Cerebellar nuclear complex (tissue), 1 donor: ENCODE data around the gene EXO5.
"Not testable (repeated sequence)": the region's sequence is repeated elsewhere in the genome, so short reads cannot be mapped to it uniquely, and the experiment has no call there.

Experiments
- DNase-seq, 2 experiments: peaks; one replicate each; lab custom pipeline; 2025; lab: John Stamatoyannopoulos, UW

EXO5 gene

GRCh38 chr1:40508375-40509341, at the start of gene EXO5:
Gene EXO5 (plus strand): TSS chr1:40508767. CDS start chr1:40514545, 5,778 bp downstream.
- peak in 1 of 2 experiments; percentile 26 for DNase-seq

GRCh38 chr1:40462956-40463590, 45.5 kb upstream of the EXO5 start:
- DNase-seq: no peak

GRCh38 chr1:40469327-40469726, 39.2 kb upstream of the EXO5 start:
- DNase-seq: no peak

GRCh38 chr1:40475268-40475667, 33.3 kb upstream of the EXO5 start:
- no peak for DNase-seq

DNA sequence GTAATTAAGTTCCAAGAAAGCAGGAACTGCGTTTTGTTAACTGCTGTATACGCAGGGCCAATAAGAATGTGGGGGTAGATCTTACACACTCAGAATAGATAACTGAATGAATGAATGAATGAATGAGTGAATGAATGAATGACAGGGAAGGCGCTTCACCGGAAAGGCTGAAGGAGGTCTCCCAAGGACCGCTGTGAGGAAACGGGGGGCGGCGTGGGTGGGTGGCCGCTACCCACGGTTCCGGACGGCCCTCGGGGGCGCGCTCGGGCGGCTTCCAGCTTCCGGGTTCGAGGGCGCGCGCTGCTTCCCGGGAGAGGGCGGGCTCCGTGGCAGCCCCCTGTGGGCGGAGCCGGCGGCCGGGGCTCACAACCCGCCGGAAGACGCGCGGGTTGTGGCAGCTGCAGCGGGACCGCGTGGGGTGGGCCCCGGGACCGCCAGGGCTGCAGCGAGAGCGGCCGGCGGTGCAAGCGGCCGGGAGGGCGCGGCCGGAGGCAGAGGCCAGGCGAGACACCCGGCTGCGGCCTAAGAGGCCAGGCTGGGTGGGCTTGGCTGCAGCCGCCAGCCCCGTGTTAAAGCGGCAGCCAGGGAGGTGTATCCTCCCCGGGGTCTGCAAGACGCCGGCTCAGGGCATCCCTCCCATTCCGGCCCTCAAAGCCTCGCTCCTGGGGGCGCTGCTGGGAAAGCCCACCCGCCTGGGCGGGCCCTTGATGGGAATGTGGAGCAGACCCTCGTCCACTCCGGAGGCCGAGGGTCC, 31.5 kb upstream of the EXO5 start, which contains the start of gene ZFP69:
Gene ZFP69 (plus strand): TSS at position 367 of the 754 bp plus-strand sequence. CDS start 2,072 bp downstream, outside the sequence.
- no peak for DNase-seq

- DNase-seq: no peak
Measured at GRCh38 chr1:40477678-40478053, 30.9 kb upstream of the EXO5 start.

DNA sequence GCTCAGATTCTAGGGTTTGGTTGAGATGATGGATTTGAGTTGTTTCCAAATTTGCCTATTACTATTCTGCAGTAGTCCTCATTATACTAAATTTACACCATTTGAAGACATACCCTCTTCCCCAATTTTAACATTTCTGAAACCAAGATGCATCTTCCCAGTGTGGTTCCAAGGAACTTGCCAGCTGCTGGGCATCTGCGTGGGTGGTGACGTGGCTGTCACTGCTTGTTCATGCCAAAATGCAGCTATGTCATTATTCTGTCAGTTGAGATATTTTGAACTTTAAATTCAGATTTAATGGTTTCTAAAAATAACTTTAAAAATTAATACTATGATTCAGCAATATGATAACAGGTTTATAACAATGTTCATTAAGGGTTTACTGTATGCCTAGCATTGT, 30.3 kb upstream of the EXO5 start:
- DNase-seq: no peak

DNA sequence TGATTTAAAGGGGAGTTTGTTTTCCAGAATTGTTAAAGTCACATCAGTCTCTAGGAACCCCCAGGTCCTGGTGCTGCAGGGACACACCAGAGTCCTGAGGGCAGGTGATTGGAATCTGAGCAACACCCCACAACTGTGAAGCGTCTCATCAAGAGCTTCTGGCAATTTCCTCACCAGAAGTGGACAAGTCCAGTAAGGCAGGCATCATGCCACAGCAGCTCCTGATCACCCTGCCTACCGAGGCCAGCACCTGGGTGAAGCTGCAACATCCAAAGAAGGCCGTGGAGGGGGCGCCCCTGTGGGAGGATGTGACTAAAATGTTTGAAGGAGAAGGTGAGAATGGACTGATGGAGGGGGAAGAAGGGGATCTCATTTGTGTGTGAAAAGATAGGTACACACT, 29.4 kb upstream of the EXO5 start:
- no peak for DNase-seq

DNA sequence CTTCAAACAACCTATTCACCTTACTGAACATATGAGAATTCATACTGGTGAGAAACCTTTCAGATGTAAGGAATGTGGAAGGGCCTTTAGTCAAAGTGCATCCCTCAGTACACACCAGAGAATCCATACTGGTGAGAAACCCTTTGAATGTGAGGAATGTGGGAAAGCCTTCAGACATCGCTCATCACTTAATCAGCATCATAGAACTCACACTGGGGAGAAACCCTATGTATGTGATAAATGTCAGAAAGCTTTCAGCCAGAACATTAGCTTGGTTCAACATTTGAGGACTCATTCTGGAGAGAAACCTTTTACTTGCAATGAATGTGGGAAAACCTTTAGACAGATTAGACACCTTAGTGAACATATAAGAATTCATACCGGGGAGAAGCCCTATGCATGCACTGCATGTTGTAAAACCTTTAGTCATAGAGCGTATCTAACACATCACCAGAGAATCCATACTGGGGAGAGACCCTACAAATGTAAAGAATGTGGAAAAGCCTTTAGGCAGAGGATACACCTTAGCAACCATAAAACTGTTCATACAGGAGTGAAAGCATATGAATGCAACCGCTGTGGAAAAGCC, 13.2 kb upstream of the EXO5 start:
- DNase-seq: no peak

GRCh38 chr1:40502651-40503050, 5.9 kb upstream of the EXO5 start:
- DNase-seq: not testable (repeated sequence)

DNA sequence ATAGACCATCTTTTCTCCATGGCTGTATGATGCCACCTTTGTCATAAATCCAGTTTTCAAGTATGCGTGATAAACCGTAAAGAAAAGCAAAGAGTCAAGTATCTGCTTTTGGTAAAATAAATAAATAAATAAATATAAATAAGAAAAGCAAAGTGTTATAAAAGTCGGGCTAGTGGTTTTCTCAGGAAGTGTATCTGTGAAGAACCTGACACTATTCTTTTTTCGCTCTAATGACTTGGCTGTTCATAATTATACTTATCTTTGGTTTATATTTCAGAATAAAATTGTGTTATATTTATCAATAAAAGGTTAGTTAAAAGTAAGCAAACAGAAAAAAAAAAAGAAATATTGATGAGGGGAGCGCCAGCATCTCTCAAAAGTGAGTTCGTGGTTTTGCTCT, 594 bp upstream of the EXO5 start:
- no peak for DNase-seq

GRCh38 chr1:40519517-40519916, 10.9 kb downstream of the EXO5 start:
- DNase-seq: no peak

DNA sequence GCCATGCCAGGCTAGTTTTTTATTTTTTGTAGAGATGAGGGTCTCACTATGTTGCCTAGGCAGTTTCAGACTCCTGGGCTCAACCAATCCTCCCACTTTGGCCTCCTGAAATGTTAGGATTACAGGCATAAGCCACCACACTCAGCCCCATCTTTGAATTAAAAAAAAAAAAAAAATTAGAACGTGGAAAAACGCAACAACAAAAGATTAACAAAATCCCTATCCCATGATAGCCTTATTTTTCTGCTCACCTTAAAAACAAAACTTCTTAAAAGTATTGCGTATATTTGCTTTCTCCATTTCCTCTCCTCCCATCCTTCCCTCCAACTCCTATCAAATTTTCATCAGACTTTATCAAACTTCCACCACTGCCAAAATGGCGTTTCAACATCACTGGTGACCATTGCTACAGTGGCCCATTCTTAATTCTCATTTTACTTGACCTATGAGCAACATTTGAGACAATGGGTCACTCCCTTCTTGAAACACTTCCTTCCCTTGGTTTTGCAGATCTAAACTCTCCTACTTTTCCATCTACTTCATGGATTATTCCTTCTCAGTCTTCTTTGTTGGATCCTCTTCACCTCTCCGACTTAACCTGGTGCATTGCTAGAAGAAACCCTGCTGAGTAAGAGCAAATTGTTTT, 22.3 kb downstream of the EXO5 start:
- DNase-seq: no peak

- peak; percentile 72 to 88 for DNase-seq
Measured at GRCh38 chr1:40531381-40532061, 23.0 kb downstream of the EXO5 start, which contains the start of gene ZNF684. Gene ZNF684 (plus strand): TSS chr1:40531637. CDS start chr1:40533167, 1,530 bp downstream.

DNA sequence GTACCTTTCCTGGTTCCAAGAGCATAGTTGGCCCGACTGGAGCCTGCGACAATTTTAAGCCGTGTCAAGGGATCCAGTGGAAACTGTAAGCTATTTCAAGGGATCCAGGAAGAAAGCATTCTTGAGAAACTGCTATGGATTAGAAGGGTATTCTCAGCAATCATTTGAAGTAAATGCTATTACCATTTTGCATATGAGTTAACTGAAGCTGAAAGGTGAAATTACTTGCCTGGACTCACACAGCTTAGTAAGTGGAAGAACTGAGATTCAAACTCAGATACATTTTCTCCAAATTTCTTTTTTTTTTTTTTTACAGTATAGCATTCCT, 23.5 kb downstream of the EXO5 start:
- DNase-seq: no peak

DNA sequence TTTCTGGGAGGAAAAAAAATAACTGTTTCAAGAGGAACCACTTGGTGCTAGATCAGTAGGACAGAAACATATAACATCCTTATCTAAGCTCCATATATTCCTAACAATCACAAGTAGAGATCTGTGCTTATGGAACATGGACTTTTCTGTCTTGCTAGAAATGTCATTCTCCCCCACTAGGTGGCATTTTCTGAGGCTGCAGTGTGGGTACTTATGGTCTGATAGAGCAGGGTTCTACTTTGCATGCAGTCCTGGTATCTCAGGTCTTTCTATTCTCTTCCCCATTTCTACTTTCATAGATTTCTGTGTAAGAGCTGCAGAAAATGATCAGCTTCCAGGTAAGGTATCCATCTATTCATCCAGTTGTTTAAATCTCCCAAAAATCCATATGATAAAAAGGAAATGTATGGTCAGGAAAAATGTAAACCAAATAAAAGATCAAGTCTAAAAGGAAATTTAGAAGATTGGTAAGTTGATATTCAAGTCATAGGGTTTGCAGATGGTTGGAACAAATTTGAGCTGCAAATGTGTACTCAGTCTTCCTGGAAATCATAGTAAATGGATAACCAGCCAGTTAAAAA, 24.4 kb downstream of the EXO5 start:
- no peak for DNase-seq

- DNase-seq: no peak
Measured at GRCh38 chr1:40534589-40534988, 26.0 kb downstream of the EXO5 start.

- no peak for DNase-seq
Measured at GRCh38 chr1:40535732-40536131, 27.2 kb downstream of the EXO5 start.

GRCh38 chr1:40539338-40539737, 30.8 kb downstream of the EXO5 start:
- DNase-seq: no peak

DNA sequence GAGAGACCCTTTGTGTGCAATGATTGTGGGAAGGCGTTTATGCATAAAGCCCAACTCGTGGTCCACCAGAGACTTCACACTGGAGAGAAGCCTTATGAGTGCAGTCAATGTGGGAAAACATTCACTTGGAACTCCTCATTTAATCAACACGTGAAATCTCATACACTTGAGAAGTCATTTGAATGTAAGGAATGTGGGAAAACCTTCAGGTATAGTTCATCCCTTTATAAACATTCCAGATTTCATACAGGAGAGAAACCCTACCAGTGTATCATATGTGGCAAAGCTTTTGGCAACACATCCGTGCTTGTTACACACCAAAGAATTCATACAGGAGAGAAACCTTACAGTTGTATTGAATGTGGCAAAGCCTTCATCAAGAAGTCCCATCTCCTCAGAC, 38.4 kb downstream of the EXO5 start:
- DNase-seq: no peak

DNA sequence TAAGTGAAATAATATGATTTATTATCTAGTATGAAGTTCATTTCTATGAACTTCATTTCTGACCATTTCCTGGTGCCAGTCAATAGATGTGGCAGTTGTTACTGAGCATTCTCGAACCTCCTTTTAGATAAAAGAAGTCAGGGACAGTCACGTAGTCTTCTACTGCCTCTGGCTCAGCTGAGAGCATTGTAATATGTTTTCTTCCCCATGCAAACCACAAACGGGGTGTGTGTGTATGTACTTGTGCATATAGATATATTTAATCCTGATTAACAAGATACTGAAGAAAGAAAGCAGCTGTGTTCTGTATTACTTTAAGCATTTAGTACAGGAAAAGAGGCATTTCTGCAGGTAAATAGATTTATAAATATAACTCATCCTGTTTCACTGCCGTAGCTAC, 44.5 kb downstream of the EXO5 start:
- no peak for DNase-seq
